HEK293T (cell line): ENCODE data around the gene PID1.

Source experiments
- CTCF ChIA-PET: fragments of 350-600 bp; formaldehyde crosslinking; extraction: SDS; loops from one replicate; lab custom pipeline; 2021; ENCODE audit warnings: antibody characterized with exemption, inconsistent platforms; lab: Yijun Ruan, JAX
- POLR2A ChIA-PET: fragments of 350-600 bp; formaldehyde crosslinking; extraction: SDS; loops from one replicate; lab custom pipeline; 2020; ENCODE audit warnings: antibody characterized with exemption, inconsistent platforms; lab: Yijun Ruan, JAX
- DNase-seq: peaks from one replicate; pipeline ENCODE4 v3.0.0; 2012; ENCODE audit warnings: mixed read lengths; ENCODE audit errors: extremely low spot score
- ARNT ChIP-seq: fragments of 450-650 bp; IDR thresholded peaks from 2 replicates; pipeline ENCODE4 v1.6.1; 2017; ENCODE audit warnings: mild to moderate bottlenecking
- BHLHE40 ChIP-seq: fragments of 450-650 bp; IDR thresholded peaks from 2 replicates; pipeline ENCODE4 v1.6.1; 2016; ENCODE audit warnings: mild to moderate bottlenecking, moderate library complexity, borderline replicate concordance
- CTBP1 ChIP-seq: fragments of 450-650 bp; IDR thresholded peaks from 2 replicates; pipeline ENCODE4 v1.6.1; 2016; ENCODE audit warnings: borderline replicate concordance
- ELF4 ChIP-seq: fragments of 450-650 bp; IDR thresholded peaks from 2 replicates; pipeline ENCODE4 v1.6.1; 2017; ENCODE audit warnings: antibody characterized with exemption
- FOXA1 ChIP-seq: fragments of 450-650 bp; IDR thresholded peaks from 2 replicates; pipeline ENCODE4 v1.6.1; 2016; ENCODE audit warnings: mild to moderate bottlenecking
- FOXK2 ChIP-seq: fragments of 450-650 bp; IDR thresholded peaks from 2 replicates; pipeline ENCODE4 v1.6.1; 2016; ENCODE audit warnings: mild to moderate bottlenecking
- FOXM1 ChIP-seq: fragments of 450-650 bp; IDR thresholded peaks from 2 replicates; pipeline ENCODE4 v1.6.1; 2017; ENCODE audit warnings: mild to moderate bottlenecking, borderline replicate concordance
- HDGF ChIP-seq: fragments of 450-650 bp; IDR thresholded peaks from 2 replicates; pipeline ENCODE4 v1.6.1; 2017; ENCODE audit warnings: antibody characterized with exemption, borderline replicate concordance
- L3MBTL2 ChIP-seq: fragments of 450-650 bp; conservative IDR thresholded peaks from 2 replicates; pipeline ENCODE4 v1.6.1; 2016; ENCODE audit warnings: mild to moderate bottlenecking
- LEF1 ChIP-seq: fragments of 450-650 bp; IDR thresholded peaks from 2 replicates; pipeline ENCODE4 v1.6.1; 2017; ENCODE audit warnings: mild to moderate bottlenecking, borderline replicate concordance
- NFRKB ChIP-seq: fragments of 450-650 bp; IDR thresholded peaks from 2 replicates; pipeline ENCODE4 v1.6.1; 2016; ENCODE audit warnings: mild to moderate bottlenecking, moderate library complexity
- SP1 ChIP-seq: fragments of 450-650 bp; IDR thresholded peaks from 2 replicates; pipeline ENCODE4 v1.6.1; 2017
- SUZ12 ChIP-seq: fragments of 450-650 bp; IDR thresholded peaks from 2 replicates; pipeline ENCODE4 v1.6.1; 2016; ENCODE audit warnings: mild to moderate bottlenecking
- TARDBP ChIP-seq: fragments of 450-650 bp; IDR thresholded peaks from 2 replicates; pipeline ENCODE4 v1.6.1; 2016
- ZNF384 ChIP-seq: fragments of 450-650 bp; IDR thresholded peaks from 2 replicates; pipeline ENCODE4 v1.6.1; 2016
- TF ChIP-seq, protein P1 (sequence below): fragments of 450-650 bp; IDR thresholded peaks from 2 replicates; pipeline ENCODE4 v1.6.1; 2016

PID1 gene

GRCh38 chr2:229098801-229099200 lies 172.3 kb downstream of the PID1 start:
- no peak for TF ChIP-seq ZNF384
- no peak for TF ChIP-seq FOXA1
- TF ChIP-seq L3MBTL2: no peak
- TF ChIP-seq HDGF: no peak
- no peak for TF ChIP-seq ELF4
- no peak for TF ChIP-seq TARDBP
- TF ChIP-seq NFRKB: no peak
- TF ChIP-seq FOXM1: no peak
- no peak for TF ChIP-seq SP1
- TF ChIP-seq, protein P1, sequence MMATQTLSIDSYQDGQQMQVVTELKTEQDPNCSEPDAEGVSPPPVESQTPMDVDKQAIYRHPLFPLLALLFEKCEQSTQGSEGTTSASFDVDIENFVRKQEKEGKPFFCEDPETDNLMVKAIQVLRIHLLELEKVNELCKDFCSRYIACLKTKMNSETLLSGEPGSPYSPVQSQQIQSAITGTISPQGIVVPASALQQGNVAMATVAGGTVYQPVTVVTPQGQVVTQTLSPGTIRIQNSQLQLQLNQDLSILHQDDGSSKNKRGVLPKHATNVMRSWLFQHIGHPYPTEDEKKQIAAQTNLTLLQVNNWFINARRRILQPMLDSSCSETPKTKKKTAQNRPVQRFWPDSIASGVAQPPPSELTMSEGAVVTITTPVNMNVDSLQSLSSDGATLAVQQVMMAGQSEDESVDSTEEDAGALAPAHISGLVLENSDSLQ: no peak
- no peak for TF ChIP-seq BHLHE40
- TF ChIP-seq SUZ12: no peak
- no peak for TF ChIP-seq LEF1
- DNase-seq: no peak
- CTCF ChIA-PET: no interaction called here
- POLR2A ChIA-PET: no interaction called here

DNA sequence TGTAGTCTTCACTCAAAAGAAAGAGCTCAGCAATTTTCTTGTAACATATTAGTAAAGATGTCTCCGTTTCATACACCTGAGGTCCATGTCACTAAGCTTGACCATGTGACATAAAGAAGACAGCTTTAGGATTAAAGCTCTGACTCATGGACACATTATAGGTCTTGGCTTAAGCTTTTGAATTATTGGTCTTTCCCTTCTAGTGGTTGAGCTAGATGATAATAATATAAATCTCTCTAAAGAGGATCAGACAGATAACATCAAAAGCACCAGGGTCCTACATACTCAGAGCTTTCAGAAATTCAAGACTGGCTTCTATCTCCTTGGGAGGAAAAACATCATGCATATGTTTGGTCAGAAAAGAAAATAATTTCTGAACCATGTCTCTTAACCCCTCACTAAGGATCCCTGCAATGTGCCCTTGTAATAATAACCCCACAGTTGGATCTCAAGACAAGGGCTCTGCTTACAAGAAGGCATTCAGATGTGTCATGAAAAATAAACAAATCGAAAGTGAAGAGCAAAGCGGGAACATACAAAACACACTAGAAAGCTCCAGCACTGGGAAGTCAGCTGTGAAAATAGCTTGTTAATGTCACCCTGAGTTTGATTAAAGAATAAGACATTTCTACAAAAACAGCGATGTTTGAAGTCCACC lies 174.5 kb downstream of the PID1 start:
- TF ChIP-seq HDGF: no peak
- no peak for TF ChIP-seq FOXA1
- TF ChIP-seq ARNT: no peak
- TF ChIP-seq LEF1: no peak
- TF ChIP-seq TARDBP: no peak
- TF ChIP-seq CTBP1: no peak
- no peak for TF ChIP-seq SUZ12
- TF ChIP-seq, protein P1: no peak
- TF ChIP-seq BHLHE40: no peak
- no peak for TF ChIP-seq FOXK2
- TF ChIP-seq SP1: no peak
- TF ChIP-seq ZNF384: no peak
- TF ChIP-seq NFRKB: no peak
- no peak for TF ChIP-seq L3MBTL2
- TF ChIP-seq ELF4: no peak
- ChIA-PET CTCF (no interaction called here), POLR2A (no interaction called here)
- DNase-seq: no peak

- DNase-seq: no peak
- TF ChIP-seq ELF4: no peak
- no peak for TF ChIP-seq HDGF
- no peak for TF ChIP-seq BHLHE40
- no peak for TF ChIP-seq L3MBTL2
- no peak for TF ChIP-seq CTBP1
- TF ChIP-seq TARDBP: no peak
- no peak for TF ChIP-seq SUZ12
- no peak for TF ChIP-seq FOXM1
- no peak for TF ChIP-seq NFRKB
- no peak for TF ChIP-seq ZNF384
- TF ChIP-seq LEF1: no peak
- TF ChIP-seq SP1: no peak
- no peak for TF ChIP-seq ARNT
- TF ChIP-seq, protein P1: no peak
- TF ChIP-seq FOXA1: no peak
- TF ChIP-seq FOXK2: no peak
- CTCF ChIA-PET: no interaction called here
- POLR2A ChIA-PET: no interaction called here
Measured at GRCh38 chr2:229095472-229095871, 175.6 kb downstream of the PID1 start.

DNA sequence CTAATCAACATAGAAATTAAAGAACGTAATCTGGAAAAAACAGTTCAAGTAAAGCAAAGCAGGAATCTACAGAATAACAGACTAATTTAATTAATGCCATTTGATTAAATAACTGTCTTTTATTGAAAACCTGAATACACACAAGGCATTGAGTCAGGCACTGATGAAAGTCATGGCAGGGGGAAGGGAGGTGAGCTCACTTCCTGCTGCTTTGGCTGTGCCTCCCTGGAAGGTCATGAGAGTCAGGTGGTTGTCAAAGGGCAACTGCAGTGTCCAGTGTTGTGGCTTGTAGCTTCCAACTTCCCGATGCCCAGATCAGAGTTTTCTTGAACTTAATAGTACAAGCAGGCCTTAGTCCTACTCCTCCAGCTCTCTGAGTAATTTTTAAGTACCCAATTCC lies 180.9 kb downstream of the PID1 start:
- CTCF ChIA-PET: no interaction called here
- TF ChIP-seq ARNT: no peak
- TF ChIP-seq FOXM1: no peak
- TF ChIP-seq NFRKB: no peak
- no peak for TF ChIP-seq ZNF384
- TF ChIP-seq LEF1: no peak
- TF ChIP-seq CTBP1: no peak
- TF ChIP-seq SUZ12: no peak
- POLR2A ChIA-PET: no interaction called here
- no peak for DNase-seq

GRCh38 chr2:229089776-229090175 lies 181.3 kb downstream of the PID1 start:
- TF ChIP-seq FOXK2 (no peak), SUZ12 (no peak)
- CTCF ChIA-PET: no interaction called here
- no peak for DNase-seq
- POLR2A ChIA-PET: no interaction called here

GRCh38 chr2:229088966-229089700 lies 182.0 kb downstream of the PID1 start:
- no peak for DNase-seq
- ChIA-PET CTCF (no interaction called here), POLR2A (no interaction called here)
- TF ChIP-seq LEF1 (no peak), BHLHE40 (no peak), TARDBP (no peak), SP1 (no peak), FOXK2 (no peak), ELF4 (no peak), HDGF (no peak), L3MBTL2 (no peak), NFRKB (no peak), SUZ12 (no peak)
